ENCODE results near the gene FBXL17.

- TF ChIP-seq EZH2 (IDR thresholded peaks at IDR 0.05; ENCODE audit: insufficient read depth, poor library complexity, severe bottlenecking) (no peak), EZH2phosphoT487 (IDR thresholded peaks at IDR 0.05; ENCODE audit: insufficient read depth, low read depth) (no peak)
Measured at GRCh38 chr5:108375768-108376167, 6.1 kb downstream of the FBXL17 start.

Measured in GM23248 (cell line).